Measurements from ENCODE around the gene CTDSPL2. TPM values are rescaled to one million over a fixed set of nuclear protein-coding genes. Genes with fewer than 3 reads are reported as not detected.
"Not testable (repeated sequence)": the region's sequence is repeated elsewhere in the genome, so short reads cannot be mapped to it uniquely, and the experiment has no call there.

Gene CTDSPL2
- total and polyA plus RNA-seq, 2 of the 4 experiments (the other 2 are of a cell fraction), result 17.3 to 47.3 TPM

DNA sequence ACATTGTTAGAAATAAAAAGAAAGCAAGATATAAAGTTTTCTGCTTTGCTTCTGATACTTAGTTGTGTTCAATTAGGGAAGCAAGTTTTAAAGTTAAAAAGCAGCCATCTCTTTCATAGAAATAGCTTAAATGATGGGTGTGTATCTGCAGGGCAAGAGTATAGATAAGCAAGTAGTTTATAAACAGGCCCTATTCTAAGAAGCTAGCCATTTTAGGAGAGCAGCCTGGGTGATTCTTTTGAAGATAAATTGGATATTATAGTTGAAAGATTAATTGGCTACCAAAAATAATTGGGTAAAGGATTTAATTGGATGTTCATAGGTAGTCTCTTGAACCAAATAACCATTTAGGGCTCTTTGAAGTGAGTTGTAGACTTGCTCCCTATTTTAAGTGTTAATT is 115.2 kb downstream of the CTDSPL2 start (continued):
- no peak for TF ChIP-seq MAZ (IDR thresholded peaks at IDR 0.05; ENCODE audit: borderline replicate concordance, low read depth, low read length)
- TF ChIP-seq CEBPB (IDR thresholded peaks at IDR 0.05; ENCODE audit: low read depth, low read length), result no peak

DNA sequence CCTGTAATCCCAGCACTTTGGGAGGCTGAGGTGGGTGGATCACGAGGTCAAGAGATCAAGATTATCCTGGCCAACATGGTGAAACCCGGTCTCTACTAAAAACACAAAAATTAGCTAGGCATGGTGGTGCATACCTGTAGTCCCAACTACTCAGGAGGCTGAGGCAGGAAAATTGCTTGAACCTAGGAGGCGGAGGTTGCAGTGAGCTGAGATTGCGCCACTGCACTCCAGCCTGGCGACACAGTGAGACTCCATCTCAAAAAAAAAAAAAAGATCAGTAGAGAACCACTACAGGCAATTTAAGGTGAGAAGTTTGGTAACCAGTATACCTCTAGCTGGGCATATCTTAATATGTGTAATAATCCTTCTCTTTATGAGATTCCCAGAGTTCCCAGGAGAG is 117.3 kb downstream of the CTDSPL2 start:
- H4K5ac ChIP-seq (ENCODE audit: low read depth, low read length); H4K8ac ChIP-seq (ENCODE audit: low read depth in 2 of 2, low read length in 2 of 2); H4K91ac ChIP-seq (ENCODE audit: insufficient read depth, low read depth, low read length); H3K4me2 ChIP-seq (ENCODE audit: low read depth, low read length); H3K9ac ChIP-seq (ENCODE audit: low read depth, low read length); H2BK120ac ChIP-seq (ENCODE audit: low read depth, low read length); H3K14ac ChIP-seq (replicated peaks; ENCODE audit: low read depth, low read length); H2BK15ac ChIP-seq (ENCODE audit: low read depth, low read length); H3K18ac ChIP-seq (ENCODE audit: low read depth, low read length); H3K23ac ChIP-seq (ENCODE audit: low read depth, low read length); dilution Hi-C loops (cut with HindIII; ENCODE audit: low sequenced_read_pairs, unreplicated experiment); H2AK5ac ChIP-seq (ENCODE audit: low read depth, low read length); H3K9me3 ChIP-seq (ENCODE audit: control insufficient read depth, insufficient read depth, low read length); DNase-seq; H3K27me3 ChIP-seq (ENCODE audit: control insufficient read depth, insufficient read depth, low read length); H2BK5ac ChIP-seq (ENCODE audit: low read depth, low read length, poor library complexity, severe bottlenecking); H3K56ac ChIP-seq (ENCODE audit: extremely low read depth, insufficient read depth, low read length); H3K4me3 ChIP-seq (ENCODE audit: insufficient read depth, low read depth, low read length); H3K36me3 ChIP-seq (ENCODE audit: control insufficient read depth, insufficient read depth, low read length); H2BK20ac ChIP-seq (ENCODE audit: low read depth, low read length); H2AK9ac ChIP-seq (replicated peaks; ENCODE audit: low read depth, low read length, poor library complexity); intact Hi-C loops (cut with micrococcal nuclease); H3K4ac ChIP-seq (ENCODE audit: low read depth, low read length); H2AFZ ChIP-seq (replicated peaks; ENCODE audit: low read length, poor library complexity); in situ Hi-C loops (cut with MboI; ENCODE audit: low sequenced_read_pairs); BruUV-seq (replicated peaks); ATAC-seq (ENCODE audit: low read depth); POLR2A ChIA-PET (ENCODE audit: unreplicated experiment); H3K27ac ChIP-seq (ENCODE audit: insufficient read depth, low read length): not testable (repeated sequence)
- H3K9me1 ChIP-seq (ENCODE audit: insufficient read depth, low read length), result peaks cover 11% of the 10 kb centered on the region; the same call in 1 of the 2 replicates
- CTCF ChIA-PET, result interaction anchor here (0.6 to 1.9 kb wide), 2 partner anchors 9 to 16 kb away, joined by 3 to 5 read pairs; no protein-coding TSS in a partner anchor
- H4K20me1 ChIP-seq (ENCODE audit: insufficient read depth, low read length), result peaks cover 47% of the 10 kb centered on the region
- peaks cover 14 to 55% of the 10 kb centered on the region in 2 experiments for H3K79me1 ChIP-seq (ENCODE audit: low read depth in 1 of 2, low read length in 2 of 2)
- H3K4me1 ChIP-seq (ENCODE audit: control insufficient read depth, insufficient read depth, low read length), result peaks cover 17% of the 10 kb centered on the region
- WGBS, 2 experiments (ENCODE audit: extremely low coverage in 2 of 2, insufficient read length in 1 of 2), result no CpG with 5 or more reads among the region's 5 CpGs

Measured in IMR-90 (cell line).